ENCODE results near the gene EIF2D. TPM values are rescaled to one million over a fixed set of nuclear protein-coding genes. Genes with fewer than 3 reads are reported as not detected.

Gene EIF2D
- total and polyA plus RNA-seq, 2 of the 8 experiments (the other 6 are each of a cell fraction or from before 2014, with no cell fraction given), result 36.1 to 37.1 TPM

DNA sequence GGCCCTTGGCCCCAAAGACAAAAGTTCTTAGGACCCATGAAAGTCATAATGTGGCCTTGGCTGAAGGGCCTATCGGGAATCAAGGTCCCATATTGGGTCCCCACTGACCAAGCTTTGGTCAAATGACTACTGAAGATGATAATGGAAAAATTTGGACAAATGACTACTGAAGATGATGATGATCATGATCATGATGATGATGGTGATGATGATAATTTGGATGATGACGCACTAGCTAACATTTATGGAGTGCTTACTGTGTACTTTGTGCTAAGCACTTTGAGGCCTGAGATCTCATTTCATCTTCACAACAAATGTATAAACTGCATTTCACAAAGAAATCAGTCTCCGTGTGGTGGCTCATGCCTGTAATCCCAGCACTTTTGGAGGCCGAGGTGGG is 39.4 kb downstream of the EIF2D start:
- FAIRE-seq (no peak), DNase-seq (ENCODE audit: low read depth in 1 of 2, low spot score in 2 of 2) (no peak)
- no peaks in the 10 kb centered on the region for H3K79me1 ChIP-seq (ENCODE audit: low read depth, low read length)
- 0 out of 7 replicates have a peak, but pooled peaks cover 0 to 3% (median 0%) of the 10 kb centered on the region in 4 experiments for H3K27me3 ChIP-seq (replicated peaks in 1 of 4; ENCODE audit: control insufficient read depth in 3 of 4, extremely low read depth in 1 of 4, insufficient read depth in 3 of 4, low read length in 3 of 4)
- no peaks in the 10 kb centered on the region for H3K79me2 ChIP-seq (ENCODE audit: control insufficient read depth in 1 of 2, insufficient read depth in 2 of 2, low read length in 2 of 2)
- H2AFZ ChIP-seq (ENCODE audit: low read length), result no peak overlapping the region
- no peak overlapping the region for H2BK12ac ChIP-seq (ENCODE audit: low read depth, low read length)
- H4K5ac ChIP-seq (ENCODE audit: insufficient read length, low read depth, low read length), result no peak overlapping the region
- H4K8ac ChIP-seq (ENCODE audit: extremely low read depth, insufficient read depth, low read length), result no peak overlapping the region
- no peak overlapping the region for H2BK5ac ChIP-seq (ENCODE audit: low read depth, low read length)
- H3K9ac ChIP-seq (replicated peaks in 1 of 4; ENCODE audit: extremely low read depth in 1 of 4, low read depth in 3 of 4, low read length in 3 of 4), result no peak overlapping the region
- H3K14ac ChIP-seq (ENCODE audit: insufficient read length), result no peak overlapping the region
- no peak overlapping the region for H2BK15ac ChIP-seq (ENCODE audit: low read length)
- H2BK120ac ChIP-seq (replicated peaks; ENCODE audit: low read depth, low read length), result no peak overlapping the region
- WGBS, 2 experiments (ENCODE audit: extremely low coverage in 1 of 2, insufficient coverage in 1 of 2, insufficient read length in 1 of 2, insufficient replicate concordance in 2 of 2, low coverage in 1 of 2, low lambda C conversion rate in 2 of 2, missing lambda C conversion rate in 1 of 2), result 79% methylated on average over 4 of the region's 4 CpGs; no CpG with 5 or more reads in 1 of the 2 experiments
- ChIA-PET CTCF (ENCODE audit: partially characterized antibody) (interaction anchor here (1.0 to 16.9 kb wide), 6 partner anchors 13 to 93 kb away, joined by 3 to 298 read pairs (median 4); partner anchors contain the start of genes EIF2D and RASSF5), POLR2A (ENCODE audit: partially characterized antibody) (no interaction called here)
- H2AK5ac ChIP-seq (ENCODE audit: low read depth, low read length), result no peak overlapping the region
- H3K23ac ChIP-seq (ENCODE audit: insufficient read length), result no peak overlapping the region
- TF ChIP-seq YY1 (IDR thresholded peaks at IDR 0.05; ENCODE audit: low read depth, low read length) (no peak), SIX5 (IDR thresholded peaks at IDR 0.05; ENCODE audit: low read depth, low read length) (no peak), PHF8 (conservative IDR thresholded peaks at IDR 0.05; ENCODE audit: low read depth, low read length) (no peak), CBX5 (IDR thresholded peaks at IDR 0.05; ENCODE audit: low read depth, low read length) (no peak), POLR2AphosphoS5 (IDR thresholded peaks at IDR 0.05; ENCODE audit: low read depth, low read length) (no peak), SIN3A (conservative IDR thresholded peaks at IDR 0.05 in 1 of 2, IDR thresholded peaks at IDR 0.05 in 1 of 2; ENCODE audit: low read depth in 1 of 2, low read length in 2 of 2) (no peak), RXRA (IDR thresholded peaks at IDR 0.05; ENCODE audit: insufficient read depth, low read depth, low read length) (no peak), GABPA (IDR thresholded peaks at IDR 0.05; ENCODE audit: borderline replicate concordance, insufficient read depth, low read length) (no peak), EGR1 (IDR thresholded peaks at IDR 0.05; ENCODE audit: borderline replicate concordance, low read depth, low read length) (no peak), SAP30 (IDR thresholded peaks at IDR 0.05; ENCODE audit: insufficient read depth, insufficient replicate concordance, low read length) (no peak), TCF12 (IDR thresholded peaks at IDR 0.05; ENCODE audit: low read depth, low read length) (no peak)
- TF ChIP-seq, protein P1, sequence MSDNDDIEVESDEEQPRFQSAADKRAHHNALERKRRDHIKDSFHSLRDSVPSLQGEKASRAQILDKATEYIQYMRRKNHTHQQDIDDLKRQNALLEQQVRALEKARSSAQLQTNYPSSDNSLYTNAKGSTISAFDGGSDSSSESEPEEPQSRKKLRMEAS (IDR thresholded peaks at IDR 0.05), result no peak
- TF ChIP-seq, protein P2, sequence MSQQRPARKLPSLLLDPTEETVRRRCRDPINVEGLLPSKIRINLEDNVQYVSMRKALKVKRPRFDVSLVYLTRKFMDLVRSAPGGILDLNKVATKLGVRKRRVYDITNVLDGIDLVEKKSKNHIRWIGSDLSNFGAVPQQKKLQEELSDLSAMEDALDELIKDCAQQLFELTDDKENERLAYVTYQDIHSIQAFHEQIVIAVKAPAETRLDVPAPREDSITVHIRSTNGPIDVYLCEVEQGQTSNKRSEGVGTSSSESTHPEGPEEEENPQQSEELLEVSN (IDR thresholded peaks at IDR 0.05), result no peak
- H3K56ac ChIP-seq (replicated peaks; ENCODE audit: insufficient read length, low read depth, low read length), result no peak overlapping the region
- H3K36me3 ChIP-seq (ENCODE audit: control insufficient read depth in 2 of 4, insufficient read depth in 4 of 4, low read length in 3 of 4), result no peaks in the 10 kb centered on the region
- H3K4me1 ChIP-seq (replicated peaks in 1 of 4; ENCODE audit: control insufficient read depth in 3 of 4, insufficient read depth in 4 of 4, low read length in 3 of 4), result peaks cover 1 to 5% (median 2%) of the 10 kb centered on the region in 4 experiments; a peak in 4 of 7 replicates
- no peak overlapping the region for H2BK20ac ChIP-seq (ENCODE audit: low read length)
- no peak overlapping the region for H3K18ac ChIP-seq (ENCODE audit: extremely low read depth, low read length)
- no peak overlapping the region for H3K4me3 ChIP-seq (ENCODE audit: extremely low read depth in 1 of 4, insufficient read depth in 2 of 4, low read depth in 3 of 4, low read length in 4 of 4)
- H3K4me2 ChIP-seq (ENCODE audit: insufficient read depth in 1 of 2, low read depth in 2 of 2, low read length in 2 of 2), result no peak overlapping the region
- no peak overlapping the region for H4K91ac ChIP-seq (replicated peaks; ENCODE audit: insufficient read length, low read length)
- no peak overlapping the region for H3K27ac ChIP-seq (ENCODE audit: low read depth, low read length)
- no peaks in the 10 kb centered on the region for H3K9me3 ChIP-seq (ENCODE audit: insufficient read depth in 2 of 2, low read depth in 1 of 2, low read length in 1 of 2)
- no peaks in the 10 kb centered on the region for H4K20me1 ChIP-seq (replicated peaks in 1 of 2; ENCODE audit: control insufficient read depth in 1 of 2, insufficient read depth in 2 of 2, low read length in 2 of 2)
- no peaks in the 10 kb centered on the region for H3K23me2 ChIP-seq (ENCODE audit: low read depth, low read length)
- H3K4ac ChIP-seq (replicated peaks; ENCODE audit: insufficient read length, low read depth, low read length), result no peak overlapping the region

All from H1 (cell line).